DMS79 treated with DMSO at 0.1 percent for 48 hours (cell line): ENCODE measurements around the gene PSMD13.
A peak's percentile ranks its signal among the peaks of the same experiment; 100 is the strongest.
"Not testable (repeated sequence)": the region's sequence is repeated elsewhere in the genome, so short reads cannot be mapped to it uniquely, and the experiment has no call there.

Source experiments
- DNase-seq: peaks from one replicate; lab custom pipeline; 2025; lab: John Stamatoyannopoulos, UW

The PSMD13 gene

DNA sequence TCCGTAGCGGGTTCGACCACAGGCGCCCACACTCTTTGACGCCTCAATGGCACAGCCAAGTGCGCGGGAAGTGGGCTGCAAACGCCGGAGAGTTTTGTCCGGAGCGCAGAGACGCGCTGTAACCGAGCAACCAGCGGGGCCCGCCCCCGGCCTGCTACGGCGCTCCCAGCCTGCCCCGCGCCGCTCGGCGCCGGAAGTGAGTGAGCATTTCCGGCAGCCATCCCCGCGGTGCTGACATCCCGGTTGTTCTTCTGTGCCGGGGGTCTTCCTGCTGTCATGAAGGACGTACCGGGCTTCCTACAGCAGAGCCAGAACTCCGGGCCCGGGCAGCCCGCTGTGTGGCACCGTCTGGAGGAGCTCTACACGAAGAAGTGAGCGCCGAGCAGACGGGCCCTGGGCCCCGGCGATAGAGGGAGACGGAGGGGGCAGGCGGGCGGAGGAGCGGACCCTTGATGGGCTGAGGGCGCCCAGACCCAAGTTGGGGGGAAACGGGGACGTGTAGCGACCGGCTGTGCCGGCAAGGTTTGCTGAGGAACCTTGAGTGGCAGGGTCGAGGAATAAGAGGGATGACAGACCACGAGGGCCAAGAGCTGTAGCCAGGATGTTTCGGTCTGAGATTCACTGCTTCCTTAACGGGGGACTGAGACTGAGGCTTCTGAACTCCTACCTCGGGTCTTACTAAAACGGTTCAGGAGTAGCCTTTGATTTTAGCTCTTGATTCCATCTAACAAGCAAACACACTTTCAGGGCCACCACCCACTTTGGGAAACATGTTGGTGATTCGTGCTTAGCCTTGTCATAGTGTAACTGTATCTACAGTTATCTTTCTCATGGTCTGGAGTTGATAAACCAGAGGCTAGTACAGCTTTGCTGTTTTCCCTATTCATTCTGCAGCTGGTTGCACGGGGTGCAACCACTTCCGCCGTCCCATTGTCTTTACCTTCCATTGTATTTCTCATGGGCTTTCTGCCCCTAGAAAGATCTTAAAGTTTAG is at the start of gene PSMD13:
PSMD13 (plus strand) TSS at position 203 of the 994 bp plus-strand sequence; CDS start at position 277, 74 bp downstream.
- peak; percentile 17 for DNase-seq

DNA sequence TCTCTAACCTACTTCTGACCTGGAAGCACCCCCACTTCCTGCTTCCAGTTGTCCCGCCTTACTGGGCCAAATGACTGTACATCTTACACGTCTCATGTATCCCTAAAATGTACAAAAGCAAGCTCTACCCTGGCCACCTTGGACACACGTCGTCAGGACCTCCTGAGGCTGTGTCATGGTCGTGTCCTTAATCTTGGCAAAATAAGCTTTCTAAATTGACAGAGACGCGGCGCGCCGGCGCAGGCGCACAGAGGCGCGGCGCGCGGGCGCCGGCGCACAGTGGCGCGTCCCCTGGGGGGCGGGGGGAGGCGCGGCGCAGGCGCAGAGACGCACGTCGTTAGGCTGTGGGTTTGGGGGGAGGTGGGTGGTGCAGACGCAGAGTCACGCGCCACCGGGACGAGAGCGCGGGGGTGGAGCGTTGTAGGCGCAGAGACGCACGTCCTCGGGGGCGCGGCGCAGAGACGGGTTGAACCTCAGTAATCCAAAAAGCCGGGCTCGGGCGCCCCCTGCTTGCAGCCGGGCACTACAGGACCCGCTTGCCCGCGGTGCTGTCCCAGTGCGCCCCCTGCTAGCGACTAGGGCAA is 47.5 kb upstream of the PSMD13 start:
- DNase-seq, result not testable (repeated sequence)

DNA sequence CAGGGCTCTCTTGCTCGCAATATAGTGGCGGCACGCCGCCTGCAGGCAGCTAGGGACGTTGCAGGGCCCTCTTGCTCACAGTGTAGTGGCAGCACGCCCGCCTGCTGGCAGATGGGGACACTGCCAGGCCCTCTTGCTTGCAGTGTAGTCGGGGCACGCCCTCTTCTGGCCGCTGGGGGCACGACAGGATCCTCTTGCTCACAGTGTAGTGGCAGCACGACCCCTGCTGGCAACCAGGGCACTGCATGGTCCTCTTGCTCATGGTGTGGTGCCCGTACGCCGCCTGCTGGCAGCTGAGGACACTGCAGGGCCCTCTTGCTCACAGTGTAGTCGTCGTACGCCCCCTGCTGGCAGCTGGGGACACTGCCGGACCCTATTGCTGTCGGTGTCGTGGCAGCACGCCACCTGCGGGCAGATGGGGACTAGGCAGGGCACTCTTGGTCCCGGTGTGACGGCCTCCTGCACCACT is 46.9 kb upstream of the PSMD13 start:
- not testable (repeated sequence) for DNase-seq

DNA sequence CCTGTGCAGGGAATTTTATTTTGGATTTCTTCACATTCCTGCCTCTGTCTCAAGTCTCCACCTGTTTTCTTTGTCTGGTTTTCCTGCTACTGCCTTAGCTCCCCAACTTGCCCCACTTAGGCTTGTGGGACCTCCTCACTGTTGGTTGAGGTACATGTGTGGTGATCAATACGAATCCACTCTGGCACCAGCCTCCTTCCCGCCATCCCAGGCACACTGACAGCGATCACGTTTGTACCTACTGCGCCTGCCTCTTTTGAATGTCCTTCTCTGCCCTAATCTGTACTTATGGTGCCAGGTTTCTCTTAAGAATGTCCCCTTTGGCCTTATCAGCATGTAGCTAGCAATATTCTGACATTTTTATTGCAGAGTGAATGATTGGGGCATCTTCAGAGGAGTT is 46.2 kb upstream of the PSMD13 start:
- not testable (repeated sequence) for DNase-seq

DNA sequence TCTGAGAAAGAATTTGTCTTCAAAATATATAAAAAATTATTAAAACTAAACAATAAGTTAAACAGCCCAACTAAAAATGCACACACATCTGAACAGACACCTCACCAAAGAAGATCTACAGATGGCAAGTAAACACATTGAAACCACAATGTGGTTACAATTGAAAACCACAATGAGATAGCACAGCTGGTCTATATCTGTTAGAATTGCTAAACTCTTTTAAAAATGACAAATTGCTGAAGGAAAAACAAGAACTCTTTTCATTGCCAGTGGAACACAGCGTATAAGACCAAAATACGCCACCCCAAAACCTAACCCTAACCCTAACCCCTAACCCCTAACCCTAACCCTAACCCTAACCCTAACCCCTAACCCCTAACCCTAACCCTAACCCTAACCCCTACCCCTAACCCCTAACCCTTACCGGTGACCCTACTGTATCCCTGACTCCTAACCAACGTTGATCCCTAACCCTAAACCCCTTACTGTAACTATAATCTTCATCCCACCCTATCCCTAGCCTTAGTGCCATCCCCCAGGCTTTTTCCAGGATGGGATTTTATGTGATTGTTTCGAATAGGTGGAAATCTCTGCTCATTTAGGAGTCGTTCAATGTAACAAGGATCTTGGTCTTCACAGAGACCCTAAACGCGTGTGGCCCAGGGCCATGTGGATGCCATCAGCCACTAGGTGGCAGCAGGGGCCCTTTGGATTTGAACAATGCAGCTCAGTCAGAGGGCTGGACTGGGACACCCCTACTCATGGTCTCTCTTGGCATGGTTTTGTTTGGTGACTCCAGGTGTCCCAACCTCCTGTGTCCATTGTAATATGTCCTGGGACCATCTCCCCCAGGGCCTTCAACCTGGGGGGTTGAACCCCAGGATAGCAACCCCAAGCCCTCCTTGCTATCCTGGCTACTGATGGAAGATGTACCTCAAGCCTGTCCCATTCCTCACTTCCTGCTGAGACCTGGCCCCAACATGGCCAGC is 45.0 kb upstream of the PSMD13 start:
- DNase-seq, result not testable (repeated sequence)

DNA sequence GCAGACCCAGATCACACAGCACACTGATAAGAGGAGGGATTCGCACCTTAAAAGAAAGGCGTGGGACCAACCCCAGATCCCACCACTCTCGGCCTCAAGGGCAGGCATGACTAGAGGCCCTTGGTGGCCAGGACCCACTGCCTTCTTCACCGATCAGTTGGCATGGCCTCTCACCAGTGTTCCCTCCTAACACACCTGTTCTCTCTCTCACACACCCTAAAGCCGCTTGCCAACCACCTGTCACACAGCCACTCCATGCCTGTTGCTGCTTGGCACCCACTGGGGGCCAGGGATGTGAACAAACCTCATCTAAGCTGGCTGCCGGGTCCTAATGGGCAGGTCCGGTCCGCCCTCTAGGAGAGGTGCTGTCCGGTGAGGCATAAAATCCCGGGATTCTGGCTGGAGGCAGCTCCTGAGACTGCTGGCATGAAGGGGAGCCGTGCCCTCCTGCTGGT is 44.1 kb upstream of the PSMD13 start, which contains the start of gene SCGB1C1:
SCGB1C1 (plus strand) TSS at position 405 of the 455 bp plus-strand sequence; CDS start at position 427, 22 bp downstream.
- DNase-seq, result not testable (repeated sequence)

DNA sequence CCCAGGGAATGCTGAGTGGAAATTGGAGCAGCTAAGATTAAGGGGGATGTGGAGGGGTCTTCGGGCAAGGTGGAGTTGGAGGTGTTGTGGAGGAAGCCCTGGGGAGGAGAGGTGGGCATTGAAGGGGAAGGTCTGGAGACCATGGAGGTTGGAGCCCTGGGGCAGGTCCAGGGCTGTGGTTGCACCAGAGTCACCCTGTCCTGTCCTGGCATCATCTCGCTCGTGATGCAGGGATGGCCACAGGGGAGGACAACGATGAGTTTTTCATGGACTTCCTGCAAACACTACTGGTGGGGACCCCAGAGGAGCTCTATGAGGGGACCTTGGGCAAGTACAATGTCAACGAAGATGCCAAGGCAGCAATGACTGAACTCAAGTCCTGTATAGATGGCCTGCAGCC is 43.3 kb upstream of the PSMD13 start:
- not testable (repeated sequence) for DNase-seq

DNA sequence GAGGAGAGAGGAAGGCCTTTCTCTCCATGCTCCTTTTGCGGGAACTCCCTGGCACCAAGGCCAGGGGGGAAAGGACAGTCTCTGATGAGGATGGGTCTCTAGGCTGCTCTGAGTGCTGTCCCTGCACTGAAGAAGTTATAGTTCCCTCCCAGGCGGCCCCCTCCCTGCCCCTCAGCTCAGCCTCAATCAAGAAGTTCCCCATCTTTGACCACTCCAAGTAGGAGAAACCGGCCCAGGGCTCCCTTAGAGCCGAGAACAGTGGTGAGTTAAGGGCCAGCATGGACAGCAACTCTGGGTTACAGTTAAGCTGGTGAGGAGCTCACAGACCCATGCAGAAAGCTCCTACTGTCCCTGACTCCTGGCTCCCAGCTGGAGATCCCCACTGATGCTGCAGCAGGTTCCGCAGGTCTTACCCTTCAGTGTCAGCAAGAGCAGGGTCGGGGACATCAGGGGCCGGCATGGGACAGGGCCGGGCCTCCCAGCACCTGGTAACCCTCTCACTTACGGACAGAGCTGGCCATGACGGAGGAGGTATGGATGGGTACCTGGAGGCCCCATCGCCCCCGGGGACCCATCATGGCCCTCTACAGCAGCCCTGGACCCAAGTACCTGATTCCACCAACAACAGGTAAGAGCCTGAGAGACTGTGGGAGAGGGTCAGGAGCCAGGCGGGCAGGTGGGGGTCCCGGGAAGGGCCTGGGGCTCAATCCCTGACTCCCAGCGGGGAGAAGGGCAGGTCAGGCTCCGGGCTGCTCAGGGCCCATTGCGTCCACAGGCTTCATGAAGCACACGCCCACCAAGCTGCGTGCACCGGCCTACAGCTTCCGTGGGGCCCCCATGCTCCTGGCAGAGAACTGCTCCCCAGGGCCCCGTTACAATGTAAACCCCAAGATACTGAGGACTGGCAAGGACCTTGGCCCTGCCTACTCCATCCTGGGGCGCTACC is 39.7 kb upstream of the PSMD13 start:
- no peak for DNase-seq

DNA sequence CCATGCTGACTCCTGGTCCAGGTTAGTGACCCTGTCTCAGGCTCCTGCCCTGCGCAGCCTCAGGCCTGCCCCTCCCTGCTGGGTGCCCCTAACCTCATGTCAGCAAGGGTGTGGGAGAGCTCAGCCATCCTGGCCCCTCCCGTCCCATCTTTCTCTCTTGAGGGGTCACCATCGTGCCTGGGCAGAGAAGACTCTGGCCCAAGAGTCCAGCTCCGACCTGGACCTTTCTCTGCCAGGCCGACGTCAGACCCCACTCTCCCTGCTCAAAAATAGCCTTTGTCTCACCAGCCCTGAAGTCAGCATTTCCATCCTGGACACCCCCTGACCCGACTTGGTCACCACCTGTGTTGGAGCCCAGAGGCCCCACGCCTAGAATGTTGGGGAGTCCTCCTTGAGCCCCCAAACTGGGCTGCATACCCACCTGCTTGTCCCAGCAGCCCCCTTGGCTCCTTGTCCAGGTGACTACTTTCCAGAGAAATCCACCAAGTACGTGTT is 39.0 kb upstream of the PSMD13 start:
- no peak for DNase-seq

DNA sequence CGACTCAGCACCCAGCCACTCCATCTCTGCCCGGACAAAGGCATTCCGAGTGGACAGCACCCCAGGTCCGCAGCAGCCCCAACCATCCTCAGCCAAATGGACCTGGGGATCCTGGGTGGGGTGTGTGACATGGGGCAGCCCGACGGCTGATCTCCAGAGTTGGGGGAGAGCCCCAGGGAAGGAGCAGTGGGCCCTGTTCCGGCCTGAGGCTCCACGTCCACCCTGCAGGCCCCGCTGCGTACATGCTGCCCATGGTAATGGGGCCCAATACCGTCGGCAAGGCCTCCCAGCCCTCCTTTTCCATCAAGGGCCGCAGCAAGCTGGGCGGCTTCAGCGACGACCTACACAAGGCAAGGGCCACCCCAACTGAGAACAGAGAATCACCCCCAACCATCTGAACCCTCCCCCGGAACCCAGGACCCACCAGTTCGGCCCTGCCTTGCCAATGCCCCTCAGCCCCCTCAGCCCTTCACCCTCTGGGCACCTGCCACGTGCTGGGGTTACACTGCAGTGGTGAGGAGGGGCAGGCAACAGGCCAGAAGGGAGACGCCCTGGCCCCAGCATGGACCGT is 38.5 kb upstream of the PSMD13 start:
- DNase-seq, result no peak

DNA sequence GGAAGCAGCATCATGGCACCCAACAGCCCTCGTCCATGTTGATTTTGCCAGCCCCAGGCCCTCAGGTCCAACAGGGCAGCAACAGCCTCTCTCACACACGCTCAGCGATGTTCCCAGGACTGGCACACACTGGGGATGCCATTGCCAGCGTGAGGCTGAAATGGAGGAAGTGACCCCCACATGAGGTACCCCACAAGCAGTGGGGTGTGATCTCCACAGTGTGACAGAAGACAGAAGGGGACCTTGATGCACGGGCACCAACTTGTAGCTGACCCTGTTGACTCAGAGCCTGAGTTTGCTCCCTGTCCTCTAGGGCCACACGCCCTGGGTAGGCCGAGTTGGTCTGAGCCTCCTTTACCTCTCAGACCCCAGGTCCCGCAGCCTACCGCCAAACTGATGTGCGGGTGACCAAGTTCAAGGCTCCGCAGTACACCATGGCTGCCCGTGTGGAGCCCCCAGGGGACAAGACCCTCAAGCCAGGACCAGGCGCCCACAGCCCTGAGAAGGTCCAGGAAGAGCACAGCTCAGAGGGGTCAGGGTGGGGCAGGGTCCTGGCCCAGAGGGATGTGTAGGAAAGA is 37.7 kb upstream of the PSMD13 start:
- DNase-seq, result no peak

DNA sequence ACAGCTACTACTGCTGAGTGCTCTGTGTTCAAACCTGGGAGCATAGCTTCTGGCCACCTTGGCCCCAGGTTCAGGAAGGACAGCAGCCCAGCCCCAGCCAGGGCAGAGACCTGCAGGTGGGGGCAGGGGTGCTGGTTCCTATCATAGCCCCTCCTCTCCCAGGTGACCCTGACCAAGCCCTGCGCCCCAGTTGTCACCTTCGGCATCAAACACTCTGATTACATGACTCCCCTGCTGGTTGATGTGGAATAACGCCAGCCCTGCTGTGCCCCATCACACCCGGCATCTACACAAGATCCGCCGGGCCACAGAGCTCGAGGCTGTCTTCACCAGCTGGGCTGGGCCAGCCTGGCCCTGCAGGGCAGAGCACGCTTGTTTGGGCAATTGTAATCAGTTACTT is 37.0 kb upstream of the PSMD13 start:
- no peak for DNase-seq

DNA sequence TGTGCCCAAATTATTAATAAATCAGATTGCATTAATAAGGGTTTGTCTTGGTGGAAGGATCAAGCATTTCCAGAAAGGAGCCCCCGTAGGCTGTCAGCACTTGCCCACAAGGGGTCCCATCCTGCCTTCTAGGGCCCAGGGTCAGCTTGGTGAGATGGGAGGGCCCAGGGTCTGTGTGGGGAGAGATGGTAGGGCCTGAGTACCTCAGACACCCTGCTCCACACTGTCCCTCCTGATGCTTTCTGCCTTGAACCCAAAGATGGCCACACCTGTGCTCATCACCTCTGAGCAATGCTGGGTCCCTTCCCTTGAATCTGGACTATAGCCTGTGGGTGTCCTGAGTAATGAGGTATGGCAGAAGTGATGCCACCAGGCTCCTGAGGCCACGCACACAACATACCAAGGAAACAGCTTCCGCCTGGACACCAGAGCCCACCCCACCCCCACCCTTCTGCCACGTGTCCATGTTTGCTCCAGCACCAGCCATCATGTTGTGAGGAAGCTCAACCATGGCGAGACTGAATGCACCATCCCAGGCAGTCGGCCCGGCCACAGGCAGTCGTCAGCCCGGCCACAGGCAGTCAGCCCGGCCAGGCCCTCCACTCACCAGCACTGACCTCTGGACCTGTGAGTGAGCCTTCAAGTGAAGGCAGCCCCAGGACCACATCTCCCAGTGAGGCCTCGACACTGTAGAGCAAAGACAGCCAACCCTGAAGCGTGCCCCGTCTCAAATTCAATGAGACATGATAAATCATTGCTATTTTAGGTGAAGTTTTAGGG is 36.4 kb upstream of the PSMD13 start:
- no peak for DNase-seq

DNA sequence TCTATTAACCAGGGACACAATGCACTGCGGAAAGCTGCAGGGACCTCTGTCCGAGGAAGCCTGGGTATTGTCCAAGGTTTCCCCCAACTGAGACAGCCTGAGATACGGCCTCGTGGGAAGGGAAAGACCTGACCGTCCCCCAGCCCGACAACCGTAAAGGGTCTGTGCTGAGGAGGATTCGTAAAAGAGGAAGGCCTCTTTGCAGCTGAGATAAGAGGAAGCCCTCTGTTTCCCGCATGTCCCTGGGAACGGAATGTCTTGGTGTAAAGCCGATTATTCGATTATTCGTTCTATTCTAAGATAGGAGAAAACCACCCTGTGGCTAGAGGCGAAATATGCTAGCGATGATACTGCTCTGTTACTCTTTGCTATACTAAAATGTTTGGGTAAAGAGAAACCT is 34.8 kb upstream of the PSMD13 start:
- DNase-seq, result no peak

DNA sequence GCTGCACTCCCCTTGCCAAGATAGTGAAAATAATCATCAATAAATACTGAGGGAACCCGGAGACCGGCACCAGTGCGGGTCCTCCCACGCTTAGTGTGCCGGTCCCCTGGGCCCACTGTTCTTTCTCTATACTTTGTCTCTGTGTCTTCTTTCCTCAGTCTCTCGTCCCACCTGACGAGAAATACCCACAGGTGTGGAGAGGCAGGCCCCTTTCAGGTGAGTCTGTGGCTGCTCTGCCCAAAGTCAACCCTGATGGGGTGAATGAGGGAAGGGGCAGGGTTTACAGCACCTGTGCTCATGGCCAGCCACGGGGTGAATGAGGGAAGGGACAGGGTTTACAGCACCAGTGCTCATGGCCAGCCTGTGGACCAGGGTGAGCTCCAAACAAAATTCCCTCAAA is 34.3 kb upstream of the PSMD13 start:
- no peak for DNase-seq

DNA sequence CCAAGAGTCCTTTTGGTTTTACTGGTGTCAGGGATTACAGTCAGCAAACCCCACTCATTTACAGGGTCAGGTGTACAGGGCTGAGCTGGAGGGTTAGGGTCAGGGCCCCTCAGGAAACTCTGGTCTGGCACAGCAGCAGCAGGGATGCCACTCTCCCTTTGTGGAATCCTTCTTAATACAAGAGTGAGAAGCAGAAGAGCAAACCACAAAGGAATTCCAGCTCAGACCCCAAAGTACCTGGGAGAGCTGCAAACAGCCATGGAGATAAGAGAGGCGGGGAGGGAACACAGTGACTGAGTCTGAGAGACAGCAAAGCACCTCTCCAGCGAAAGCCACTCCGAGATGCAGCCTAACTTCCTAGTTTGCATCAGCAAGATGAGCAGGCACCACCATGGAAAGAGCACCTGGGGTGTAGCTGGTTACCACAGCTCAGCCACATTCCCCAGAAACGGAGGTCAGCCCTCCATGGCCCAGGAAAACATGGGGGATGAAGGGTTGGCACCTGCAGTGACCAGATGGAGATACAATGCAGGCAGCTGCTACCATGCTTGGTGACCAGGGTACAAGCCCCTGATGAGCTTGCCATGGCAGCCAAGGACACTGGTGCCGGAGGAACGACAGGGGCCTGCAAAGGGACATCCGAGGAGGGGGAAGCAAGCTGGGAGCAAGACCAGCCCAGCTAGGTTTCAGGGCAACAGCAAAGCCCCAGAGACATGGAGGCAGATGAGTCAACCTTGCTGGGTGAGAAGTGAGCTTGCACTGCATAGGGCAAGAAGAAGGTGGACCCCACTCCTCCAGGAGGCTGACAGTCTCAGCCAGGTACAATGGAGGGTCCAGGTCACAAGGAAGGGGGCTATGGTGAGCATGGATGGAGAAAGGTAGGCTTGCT is 33.5 kb upstream of the PSMD13 start:
- no peak for DNase-seq

DNA sequence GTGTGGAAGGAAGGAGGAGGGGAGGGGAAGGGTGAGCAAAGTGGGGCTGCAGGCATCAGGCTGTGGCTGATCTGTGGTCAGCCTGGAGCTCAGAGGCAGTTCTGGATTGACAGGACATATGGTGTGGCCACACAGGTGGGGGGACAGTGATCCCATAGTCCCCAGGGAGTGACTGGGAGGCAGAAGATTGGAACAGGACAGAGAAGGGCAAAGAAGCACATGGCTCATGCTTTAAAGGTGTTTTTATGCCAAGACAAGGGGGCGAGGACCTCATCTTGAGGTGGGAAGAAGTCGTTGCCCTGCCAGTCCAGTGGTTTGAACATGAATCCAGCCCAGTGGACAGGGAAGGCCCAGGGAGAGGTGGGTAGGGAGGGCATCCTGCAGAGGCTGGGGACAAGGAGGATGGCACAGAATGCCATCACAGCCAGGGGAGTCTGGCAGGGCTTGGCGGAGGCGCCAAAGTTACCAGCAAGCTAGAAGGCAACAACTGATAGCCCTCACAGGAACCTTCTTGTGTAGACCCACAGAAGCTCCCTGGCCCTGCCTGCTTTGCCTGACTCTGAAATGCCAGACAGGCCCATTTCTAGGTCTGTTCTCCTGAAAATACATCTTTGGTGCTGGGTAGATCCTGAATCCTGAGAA is 32.7 kb upstream of the PSMD13 start:
- no peak for DNase-seq
